GM18526 (cell line): ENCODE data around the gene RBKS.
A peak's percentile ranks its signal among the peaks of the same experiment; 100 is the strongest.

Experiments
- POLR2A ChIP-seq: IDR thresholded peaks from 3 replicates; pipeline ENCODE4 v1.6.1; 2011; ENCODE audit not compliant: insufficient read length; ENCODE audit errors: extremely low read depth

RBKS gene

GRCh38 chr2:27890146-27890923, at the start of gene RBKS, which contains the start of gene BABAM2:
RBKS (minus strand) TSS chr2:27890387; CDS start chr2:27890345, 42 bp downstream.
BABAM2 (plus strand) TSS chr2:27890729; CDS start chr2:27894557, 3,828 bp downstream.
- peak; percentile 83 for TF ChIP-seq POLR2A

- TF ChIP-seq POLR2A = no peak
These were observed 44.8 kb upstream of the RBKS start for GRCh38 chr2:27935026-27935425.

GRCh38 chr2:27932396-27932795, 42.2 kb upstream of the RBKS start:
- no peak for TF ChIP-seq POLR2A

GRCh38 chr2:27931361-27931950, 41.3 kb upstream of the RBKS start:
- no peak for TF ChIP-seq POLR2A

- TF ChIP-seq POLR2A = no peak
These were observed 39.8 kb upstream of the RBKS start for GRCh38 chr2:27929916-27930486.

GRCh38 chr2:27925766-27926472, 35.7 kb upstream of the RBKS start:
- TF ChIP-seq POLR2A = no peak

- TF ChIP-seq POLR2A = no peak
These were observed 32.7 kb upstream of the RBKS start for GRCh38 chr2:27922842-27923241.

GRCh38 chr2:27921880-27922547, 31.8 kb upstream of the RBKS start:
- TF ChIP-seq POLR2A = no peak

- TF ChIP-seq POLR2A = no peak
These were observed 31.2 kb upstream of the RBKS start for GRCh38 chr2:27921424-27921823.

- no peak for TF ChIP-seq POLR2A
These were observed 30.1 kb upstream of the RBKS start for GRCh38 chr2:27920148-27920885.

GRCh38 chr2:27916293-27916995, 26.3 kb upstream of the RBKS start:
- no peak for TF ChIP-seq POLR2A

GRCh38 chr2:27915874-27916273, 25.7 kb upstream of the RBKS start:
- TF ChIP-seq POLR2A = no peak

- no peak for TF ChIP-seq POLR2A
These were observed 25.0 kb upstream of the RBKS start for GRCh38 chr2:27915191-27915590.

GRCh38 chr2:27914805-27915175, 24.6 kb upstream of the RBKS start:
- TF ChIP-seq POLR2A = no peak
